Kidney (tissue), 14 donors: ENCODE measurements around the gene ATAD1. TPM values are rescaled to one million over a fixed set of nuclear protein-coding genes. Genes with fewer than 3 reads are reported as not detected.

ENCODE experiments used
- DNase-seq, 5 donors: peaks; one replicate each; pipeline ENCODE4 v3.0.0-alpha.2; 2013 to 2020
- FAIRE-seq: peaks from 2 replicates; lab custom pipeline; 2012; peaks lifted over from hg19 to GRCh38; lab: Jason Lieb, UNC
- H3K27ac ChIP-seq, 2 donors: one replicate each; pipeline ENCODE4 v1.7.0; 2013; ENCODE audit warnings: low read depth in 2 of 2, low read length in 2 of 2, inconsistent platforms in 1 of 2
- H3K27me3 ChIP-seq: one replicate; pipeline ENCODE4 v1.7.1; 2013; ENCODE audit warnings: low read length, inconsistent platforms; ENCODE audit not compliant: control insufficient read depth, insufficient read depth
- H3K36me3 ChIP-seq, 3 donors: one replicate each; pipeline versions ENCODE4 v1.7.0 to v1.7.1; 2013; ENCODE audit warnings: low read length in 3 of 3, control low read depth in 1 of 3, inconsistent platforms in 1 of 3; ENCODE audit not compliant: insufficient read depth in 3 of 3, control insufficient read depth in 2 of 3
- H3K4me1 ChIP-seq, 3 donors: one replicate each; pipeline versions ENCODE4 v1.7.0 to v1.7.1; 2013; ENCODE audit warnings: low read length in 3 of 3, inconsistent platforms in 1 of 3, low read depth in 1 of 3; ENCODE audit not compliant: control insufficient read depth in 2 of 3, insufficient read depth in 2 of 3
- H3K4me3 ChIP-seq, 3 donors: one replicate each; pipeline versions ENCODE4 v1.7.0 to v1.8.1; 2013; ENCODE audit warnings: low read length in 3 of 3, control low read depth in 1 of 3, inconsistent platforms in 1 of 3
- H3K9ac ChIP-seq, 3 donors: one replicate each; pipeline versions ENCODE4 v1.7.0 to v1.7.1; 2013; ENCODE audit warnings: low read length in 3 of 3, control low read depth in 1 of 3, inconsistent platforms in 1 of 3
- H3K9me3 ChIP-seq, 3 donors: one replicate each; pipeline versions ENCODE4 v1.7.0 to v1.7.1; 2013; ENCODE audit warnings: low read length in 3 of 3, control low read depth in 1 of 3, inconsistent platforms in 1 of 3; ENCODE audit not compliant: control insufficient read depth in 2 of 3, insufficient read depth in 1 of 3
- CTCF ChIP-seq: IDR thresholded peaks from 3 replicates; pipeline ENCODE4 v1.5.1; 2012; ENCODE audit warnings: mild to moderate bottlenecking, moderate library complexity, borderline replicate concordance; ENCODE audit not compliant: insufficient read depth; ENCODE audit errors: extremely low read depth
- intact Hi-C: fragments of 100-400 bp; cut with DNase I; formaldehyde crosslinking; loops from one replicate; pipeline ENCODE4 v1.11.1; 2022
- polyA plus RNA-seq: library from polyadenylated mRNA; stranded (reverse); fragments of 350-450 nt; fragmentation: Illumina TruSeq; extraction: RNeasy Lipid Tissue Mini Kit (QIAGEN cat#74804); gene quantifications from one replicate; pipeline ENCODE4 v1.2.3, GENCODE V29; 2014; ENCODE audit warnings: low read depth, low replicate concordance; ENCODE audit not compliant: insufficient read depth
- total RNA-seq: library from RNA; stranded (reverse); fragmentation: NEBNext Ultra II Directional; extraction: Animal tissue kit (Norgen Biotek cat#: 25700); gene quantifications from one replicate; pipeline ENCODE4 v1.2.1, GENCODE V29; 2021
- donor health status: control.
- donor health status: control.
- donor health status: control.
- donor health status: control.
- donor health status: control.
- donor health status: DM: yes; HTN: yes; CAD: no.
- donor health status: Normal renal cell carcinoma (clear cell type).

ATAD1 gene
- total and polyA plus RNA-seq, 2 donors from 2014 or later, result 22.0 to 57.3 TPM

GRCh38 chr10:87715552-87716347, 102.3 kb downstream of the ATAD1 start:
- H3K4me3 ChIP-seq, result no peak overlapping the region
- intact Hi-C loops, result no loop called here
- no peaks in the 10 kb centered on the region for H3K27me3 ChIP-seq
- no peak overlapping the region for H3K27ac ChIP-seq
- H3K9me3 ChIP-seq, result no peaks in the 10 kb centered on the region
- no peak for TF ChIP-seq CTCF
- peaks cover 0 to 2% (median 0%) of the 10 kb centered on the region in 3 donors for H3K36me3 ChIP-seq
- DNase-seq (no peak), FAIRE-seq (no peak)
- H3K9ac ChIP-seq, result no peak overlapping the region
- H3K4me1 ChIP-seq, result peaks cover 0 to 2% (median 0%) of the 10 kb centered on the region in 3 donors

GRCh38 chr10:87713707-87714106, 104.3 kb downstream of the ATAD1 start:
- DNase-seq (no peak), FAIRE-seq (no peak)
- no peaks in the 10 kb centered on the region for H3K27me3 ChIP-seq
- peaks cover 0 to 2% (median 0%) of the 10 kb centered on the region in 3 donors for H3K4me1 ChIP-seq
- H3K36me3 ChIP-seq, result peaks cover 0 to 2% (median 0%) of the 10 kb centered on the region in 3 donors
- no peak overlapping the region for H3K4me3 ChIP-seq
- H3K27ac ChIP-seq, result no peak overlapping the region
- intact Hi-C loops, result no loop called here
- H3K9ac ChIP-seq, result no peak overlapping the region
- TF ChIP-seq CTCF, result no peak
- H3K9me3 ChIP-seq, result no peaks in the 10 kb centered on the region

GRCh38 chr10:87712913-87713616, 105.0 kb downstream of the ATAD1 start:
- Histone ChIP-seq H3K4me3 (no peak overlapping the region), H3K9me3 (no peaks in the 10 kb centered on the region), H3K9ac (no peak overlapping the region), H3K36me3 (peaks cover 0 to 2% (median 0%) of the 10 kb centered on the region in 3 donors), H3K4me1 (peaks cover 0 to 2% (median 0%) of the 10 kb centered on the region in 3 donors), H3K27me3 (no peaks in the 10 kb centered on the region), H3K27ac (no peak overlapping the region)
- DNase-seq, result no peak
- intact Hi-C loops, result no loop called here
- no peak for FAIRE-seq
- no peak for TF ChIP-seq CTCF
